ENCODE data around the gene ARHGAP15. TPM values are rescaled to one million over a fixed set of nuclear protein-coding genes. Genes with fewer than 3 reads are reported as not detected.

ARHGAP15 gene
- total and polyA plus RNA-seq, 8 donors, result 0.69 to 5.2 (median 1.5) TPM

DNA sequence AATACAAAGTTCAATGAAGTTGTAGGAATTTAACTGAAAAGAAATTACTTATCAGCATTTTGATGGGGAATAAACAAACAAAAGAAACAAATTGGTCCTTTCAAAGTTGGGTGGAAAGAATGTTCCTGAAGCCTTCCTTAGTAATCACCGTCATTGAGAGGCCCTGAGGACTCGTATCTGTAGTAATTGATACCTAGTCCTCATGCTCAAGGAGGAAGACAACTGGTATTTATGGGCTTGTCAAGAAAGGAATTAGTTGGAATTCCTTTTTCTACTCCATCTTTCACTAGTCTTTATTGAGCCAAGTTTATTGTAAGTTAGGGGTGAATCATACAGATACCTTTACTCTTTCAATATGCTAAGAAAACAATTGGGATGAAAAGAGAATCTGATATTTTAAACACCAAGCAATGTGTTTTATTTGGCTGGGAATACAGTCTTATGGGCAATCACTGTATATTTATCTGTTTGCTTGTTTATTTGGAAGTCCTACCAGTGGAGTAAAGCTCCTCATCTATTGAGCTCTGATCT is 324.8 kb downstream of the ARHGAP15 start:
- no peaks in the 10 kb centered on the region for H3K27me3 ChIP-seq
- TF ChIP-seq, protein P1, sequence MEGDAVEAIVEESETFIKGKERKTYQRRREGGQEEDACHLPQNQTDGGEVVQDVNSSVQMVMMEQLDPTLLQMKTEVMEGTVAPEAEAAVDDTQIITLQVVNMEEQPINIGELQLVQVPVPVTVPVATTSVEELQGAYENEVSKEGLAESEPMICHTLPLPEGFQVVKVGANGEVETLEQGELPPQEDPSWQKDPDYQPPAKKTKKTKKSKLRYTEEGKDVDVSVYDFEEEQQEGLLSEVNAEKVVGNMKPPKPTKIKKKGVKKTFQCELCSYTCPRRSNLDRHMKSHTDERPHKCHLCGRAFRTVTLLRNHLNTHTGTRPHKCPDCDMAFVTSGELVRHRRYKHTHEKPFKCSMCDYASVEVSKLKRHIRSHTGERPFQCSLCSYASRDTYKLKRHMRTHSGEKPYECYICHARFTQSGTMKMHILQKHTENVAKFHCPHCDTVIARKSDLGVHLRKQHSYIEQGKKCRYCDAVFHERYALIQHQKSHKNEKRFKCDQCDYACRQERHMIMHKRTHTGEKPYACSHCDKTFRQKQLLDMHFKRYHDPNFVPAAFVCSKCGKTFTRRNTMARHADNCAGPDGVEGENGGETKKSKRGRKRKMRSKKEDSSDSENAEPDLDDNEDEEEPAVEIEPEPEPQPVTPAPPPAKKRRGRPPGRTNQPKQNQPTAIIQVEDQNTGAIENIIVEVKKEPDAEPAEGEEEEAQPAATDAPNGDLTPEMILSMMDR (IDR thresholded peaks at IDR 0.05), result no peak
- H3K4me1 ChIP-seq, result no peaks in the 10 kb centered on the region
- H3K9me3 ChIP-seq, result no peaks in the 10 kb centered on the region
- 69 to 77% methylated on average over 2 of the region's 2 CpGs for WGBS, 2 donors
- ATAC-seq, result no peak
- no peak for FAIRE-seq
- no peak for DNase-seq
- H3K4me3 ChIP-seq, result no peak overlapping the region
- no peaks in the 10 kb centered on the region for H3K36me3 ChIP-seq
- intact Hi-C loops (cut with DNase I), result no loop called here
- H3K27ac ChIP-seq, result no peak overlapping the region

DNA sequence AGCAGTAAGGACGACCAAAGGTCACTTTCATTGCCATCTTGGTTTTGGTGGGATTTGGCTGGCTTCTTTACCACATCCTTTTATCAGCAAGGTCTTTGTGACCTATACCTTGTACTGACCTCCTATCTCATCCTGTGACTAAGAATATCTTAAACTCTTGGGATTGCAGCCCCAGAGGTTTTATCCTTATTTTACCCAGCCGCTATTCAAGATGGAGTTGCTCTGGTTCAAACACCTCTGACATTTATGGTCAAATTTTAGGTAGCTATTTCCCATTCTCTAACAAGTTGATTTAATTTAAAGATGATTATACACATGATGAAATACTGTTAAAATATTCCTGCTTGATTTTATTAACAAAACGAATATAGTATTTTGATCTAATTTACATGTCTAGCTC is 326.1 kb downstream of the ARHGAP15 start:
- intact Hi-C loops (cut with DNase I), result no loop called here
- DNase-seq (no peak), ATAC-seq (no peak), FAIRE-seq (no peak)
- no peaks in the 10 kb centered on the region for H3K36me3 ChIP-seq
- WGBS, 2 donors, result 81 to 89% methylated on average over 3 of the region's 3 CpGs
- no peaks in the 10 kb centered on the region for H3K27me3 ChIP-seq
- H3K4me1 ChIP-seq, result no peaks in the 10 kb centered on the region
- no peak overlapping the region for H3K4me3 ChIP-seq
- TF ChIP-seq, protein P1 (IDR thresholded peaks at IDR 0.05), result no peak
- no peak overlapping the region for H3K27ac ChIP-seq
- H3K9me3 ChIP-seq, result no peaks in the 10 kb centered on the region

- intact Hi-C loops (cut with DNase I), result no loop called here
- no peaks in the 10 kb centered on the region for H3K36me3 ChIP-seq
- 87 to 90% methylated on average over 7 of the region's 7 CpGs for WGBS, 2 donors
- H3K27me3 ChIP-seq, result no peaks in the 10 kb centered on the region
- no peak for FAIRE-seq
- TF ChIP-seq, protein P1 (IDR thresholded peaks at IDR 0.05), result no peak
- no peak overlapping the region for H3K4me3 ChIP-seq
- no peak for ATAC-seq
- no peak for DNase-seq
- H3K9me3 ChIP-seq, result no peaks in the 10 kb centered on the region
- no peak overlapping the region for H3K27ac ChIP-seq
- no peaks in the 10 kb centered on the region for H3K4me1 ChIP-seq
These were observed 329.3 kb downstream of the ARHGAP15 start for GRCh38 chr2:143458258-143459190.

- FAIRE-seq (no peak), DNase-seq (no peak), ATAC-seq (no peak)
- Histone ChIP-seq H3K27me3 (no peaks in the 10 kb centered on the region), H3K36me3 (no peaks in the 10 kb centered on the region), H3K9me3 (no peaks in the 10 kb centered on the region), H3K4me1 (no peaks in the 10 kb centered on the region), H3K27ac (no peak overlapping the region), H3K4me3 (no peak overlapping the region)
- TF ChIP-seq, protein P1 (IDR thresholded peaks at IDR 0.05), result no peak
- intact Hi-C loops (cut with DNase I), result no loop called here
These were observed 331.2 kb downstream of the ARHGAP15 start for GRCh38 chr2:143460382-143460781.

GRCh38 chr2:143463719-143464118 is 334.5 kb downstream of the ARHGAP15 start:
- Histone ChIP-seq H3K27me3 (no peaks in the 10 kb centered on the region), H3K9me3 (no peaks in the 10 kb centered on the region), H3K27ac (no peak overlapping the region), H3K36me3 (no peaks in the 10 kb centered on the region), H3K4me1 (no peaks in the 10 kb centered on the region), H3K4me3 (no peak overlapping the region)
- intact Hi-C loops (cut with DNase I), result no loop called here
- DNase-seq, result no peak
- no peak for FAIRE-seq
- ATAC-seq, result no peak
- TF ChIP-seq, protein P1 (IDR thresholded peaks at IDR 0.05), result no peak
